GM21717 (cell line): ENCODE measurements around the gene RTP1.
"Not testable (repeated sequence)": the region's sequence is repeated elsewhere in the genome, so short reads cannot be mapped to it uniquely, and the experiment has no call there.

ENCODE experiments used
- ATAC-seq: cut with Tn5 transposase; IDR thresholded peaks from one replicate; pipeline ENCODE4 v1.9.1; 2021; ENCODE audit warnings: mild to moderate bottlenecking, moderate library complexity; ENCODE audit not compliant: unreplicated experiment

The RTP1 gene

GRCh38 chr3:187237741-187238140 is 40.5 kb downstream of the RTP1 start:
- ATAC-seq: no peak

GRCh38 chr3:187238239-187238638 is 41.0 kb downstream of the RTP1 start:
- ATAC-seq: no peak

GRCh38 chr3:187238835-187239234 is 41.5 kb downstream of the RTP1 start:
- not testable (repeated sequence) for ATAC-seq

DNA sequence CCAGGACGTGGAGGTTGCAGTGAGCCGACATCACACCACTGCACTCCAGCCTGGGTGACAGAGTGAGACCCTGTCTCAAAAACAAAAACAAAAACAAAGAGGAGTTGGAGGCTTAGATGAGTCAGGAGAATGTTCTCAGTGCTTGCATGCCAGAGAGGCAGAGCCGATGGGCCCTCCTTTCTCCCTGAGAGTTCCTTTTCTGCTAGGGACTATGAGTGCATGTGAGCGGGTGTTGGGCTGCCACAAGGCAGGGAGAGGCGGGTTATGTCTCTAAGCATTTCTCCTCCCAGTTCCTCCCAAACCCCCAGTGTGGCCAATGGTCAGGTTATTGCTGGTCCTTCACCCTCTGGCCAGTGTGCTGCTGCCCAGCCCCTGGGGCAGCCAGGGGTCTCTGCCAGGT is 45.1 kb downstream of the RTP1 start:
- ATAC-seq: no peak

DNA sequence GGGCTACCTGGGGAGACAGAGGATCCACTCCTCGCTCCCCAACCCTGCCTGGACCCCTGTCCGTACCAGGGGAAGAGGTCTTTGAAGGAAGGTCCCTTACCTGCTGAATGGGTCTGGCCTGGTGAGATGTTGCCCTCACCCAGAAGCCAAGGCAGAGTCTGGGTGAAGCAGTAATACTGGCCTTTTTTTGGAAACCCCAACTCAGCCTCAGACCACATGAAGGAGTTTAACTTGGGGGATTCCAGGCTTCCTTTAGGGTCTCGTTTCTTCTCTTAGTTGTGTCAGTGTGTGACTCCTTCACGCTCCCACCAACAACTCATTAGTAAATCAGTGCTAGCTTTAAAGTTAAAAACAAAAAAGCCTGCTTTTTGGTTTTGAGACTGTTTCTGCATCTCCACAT is 45.6 kb downstream of the RTP1 start:
- no peak for ATAC-seq

- no peak for ATAC-seq
Measured at GRCh38 chr3:187243933-187244524, 46.7 kb downstream of the RTP1 start.

GRCh38 chr3:187247398-187247797 is 50.1 kb downstream of the RTP1 start:
- no peak for ATAC-seq
